CD4-positive, alpha-beta T cell treated with Interleukin-6 for 4 hours (primary cell): ENCODE results near the gene CAPN9.

ENCODE experiments used
- DNase-seq: peaks from one replicate; pipeline ENCODE4 v3.0.0-alpha.2; 2020; ENCODE audit warnings: mixed read lengths

CAPN9 gene

DNA sequence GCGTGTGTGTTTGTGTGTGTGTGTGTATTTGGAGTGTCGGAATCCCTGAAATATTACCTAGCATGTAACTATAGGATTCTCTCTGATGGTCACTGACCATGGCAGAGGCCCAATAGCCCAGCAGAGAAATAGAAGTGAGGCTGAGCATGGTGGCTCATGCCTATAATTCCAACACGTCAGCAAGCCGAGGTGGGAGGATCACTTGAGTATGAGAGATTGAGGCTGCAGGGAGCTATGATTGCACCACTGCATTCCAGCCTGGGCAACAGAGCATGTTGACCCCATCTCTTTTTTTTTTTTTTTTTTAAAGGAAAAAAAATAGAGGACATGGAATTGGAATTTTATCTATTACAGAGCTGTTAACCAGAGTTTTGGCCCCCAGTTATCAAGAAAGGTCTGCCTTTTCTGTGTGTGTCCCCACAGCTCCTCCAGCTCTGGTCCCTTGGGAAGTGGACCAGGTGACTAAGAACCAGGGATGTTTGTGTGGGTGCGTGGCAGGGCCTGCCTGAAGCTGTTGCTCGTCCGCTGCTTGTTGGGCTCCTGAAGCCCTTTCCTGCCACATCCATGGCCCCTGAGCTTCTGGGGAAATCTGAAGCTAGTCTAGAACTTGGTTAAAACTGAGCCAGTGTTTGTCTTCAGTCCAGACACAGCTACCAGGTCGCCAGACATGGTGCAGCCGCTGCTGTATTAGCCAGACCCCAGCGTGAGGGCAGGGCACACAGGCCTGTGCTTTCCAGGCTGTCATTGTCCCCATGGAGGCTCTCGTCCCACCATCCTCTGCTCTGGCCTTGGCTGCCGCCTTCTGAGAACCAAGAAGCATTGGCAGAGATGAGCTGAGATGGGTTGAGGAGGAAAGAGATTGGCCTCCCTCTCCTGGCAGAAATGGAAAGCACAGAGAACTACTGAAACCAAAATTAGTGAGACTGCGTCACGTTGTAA is 25.5 kb downstream of the CAPN9 start:
- no peak for DNase-seq

DNA sequence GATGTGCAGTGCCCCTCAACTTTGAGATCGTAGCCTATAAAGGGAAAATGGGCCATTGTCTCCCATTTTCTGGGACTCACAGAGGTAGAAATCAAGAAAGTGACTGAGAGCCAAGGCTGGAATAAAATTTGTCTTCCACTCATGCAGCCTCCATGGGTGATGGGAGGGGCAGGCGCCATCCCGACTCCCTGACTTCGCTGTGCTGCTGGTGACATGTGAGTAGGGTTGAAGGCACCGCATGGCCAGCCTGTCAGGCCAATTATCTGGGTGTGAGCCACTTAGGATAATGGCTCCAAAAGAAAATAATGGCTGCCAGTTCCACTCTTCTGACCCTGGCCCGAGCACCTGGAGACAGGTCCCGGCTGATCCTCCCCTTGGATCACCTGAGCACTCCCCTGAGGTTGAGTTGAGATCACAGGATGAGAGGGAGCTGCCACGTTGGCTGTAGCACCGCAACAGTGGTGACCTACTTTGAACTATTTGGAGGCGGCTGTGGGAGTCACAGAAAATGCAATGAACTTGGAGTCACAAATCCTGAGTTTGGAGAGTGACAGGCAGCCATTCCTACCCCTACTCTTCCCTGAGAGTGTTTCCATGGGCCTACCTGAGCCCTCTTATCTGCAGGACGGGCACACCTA is 26.3 kb downstream of the CAPN9 start:
- DNase-seq = no peak

DNA sequence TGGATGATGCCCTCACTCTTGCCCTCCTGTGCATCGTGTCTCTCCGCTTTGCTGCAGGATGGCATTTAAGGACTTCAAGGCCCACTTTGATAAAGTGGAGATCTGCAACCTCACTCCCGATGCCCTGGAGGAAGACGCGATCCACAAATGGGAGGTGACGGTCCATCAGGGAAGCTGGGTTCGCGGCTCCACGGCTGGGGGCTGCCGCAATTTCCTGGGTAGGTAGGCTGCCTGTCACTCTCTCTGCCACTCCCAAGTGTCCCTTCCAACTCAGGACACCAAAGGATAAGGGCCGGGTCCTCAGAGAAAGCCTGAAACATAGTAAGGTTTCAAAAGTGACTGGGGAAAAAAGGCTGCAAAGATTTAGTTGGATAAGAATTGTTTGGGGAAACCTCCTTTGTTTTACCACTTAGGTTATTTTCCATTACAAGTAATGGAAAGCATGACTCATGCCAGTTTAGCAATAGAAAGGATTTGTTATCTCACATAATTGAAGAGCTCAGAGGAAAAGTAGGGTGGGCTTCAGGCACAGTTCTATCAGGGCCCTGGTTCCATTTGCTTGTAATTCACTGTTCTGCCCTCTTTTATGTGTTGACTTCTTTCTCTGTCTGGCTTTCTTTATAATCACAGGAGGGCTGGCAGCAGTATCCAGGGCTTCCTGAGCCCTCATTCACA is 31.9 kb downstream of the CAPN9 start:
- DNase-seq = no peak

DNA sequence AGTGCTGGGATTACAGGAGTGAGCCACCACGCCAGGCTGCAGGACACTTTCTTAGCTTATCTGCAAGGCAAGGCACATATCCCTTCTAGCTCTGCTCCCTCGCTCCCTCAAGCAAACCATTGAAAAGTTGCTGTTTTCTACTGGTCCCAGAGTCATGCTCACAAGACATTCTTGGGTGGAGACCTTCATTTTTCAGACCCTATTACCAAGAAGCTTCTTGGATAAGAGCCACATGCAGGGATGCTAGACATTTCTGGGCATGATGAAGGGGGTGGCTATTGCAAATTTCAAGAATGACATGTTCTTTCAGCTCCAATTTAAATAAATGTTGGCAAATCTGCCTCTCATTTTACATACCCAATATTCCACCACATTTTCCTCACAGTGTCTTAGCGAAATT is 33.9 kb downstream of the CAPN9 start:
- no peak for DNase-seq

DNA sequence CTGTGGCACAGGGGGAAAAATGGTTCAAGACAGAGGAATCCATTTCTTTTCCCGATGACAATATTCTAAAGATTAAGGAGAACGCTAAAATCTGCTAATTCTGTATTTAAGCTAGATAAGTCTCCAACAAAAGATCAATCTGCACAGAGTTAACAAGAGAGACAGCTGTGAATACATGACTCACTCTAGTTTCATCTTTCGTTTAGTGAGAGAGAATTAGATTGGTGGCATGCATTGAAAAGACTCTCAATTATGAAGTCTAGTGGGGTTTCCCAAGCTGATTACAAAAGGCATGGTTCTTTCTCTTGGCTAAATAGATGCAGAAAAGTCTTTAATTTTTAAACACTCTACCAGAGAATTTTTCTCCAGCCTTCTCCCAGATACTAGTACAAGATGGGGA is 34.4 kb downstream of the CAPN9 start:
- DNase-seq = no peak

DNA sequence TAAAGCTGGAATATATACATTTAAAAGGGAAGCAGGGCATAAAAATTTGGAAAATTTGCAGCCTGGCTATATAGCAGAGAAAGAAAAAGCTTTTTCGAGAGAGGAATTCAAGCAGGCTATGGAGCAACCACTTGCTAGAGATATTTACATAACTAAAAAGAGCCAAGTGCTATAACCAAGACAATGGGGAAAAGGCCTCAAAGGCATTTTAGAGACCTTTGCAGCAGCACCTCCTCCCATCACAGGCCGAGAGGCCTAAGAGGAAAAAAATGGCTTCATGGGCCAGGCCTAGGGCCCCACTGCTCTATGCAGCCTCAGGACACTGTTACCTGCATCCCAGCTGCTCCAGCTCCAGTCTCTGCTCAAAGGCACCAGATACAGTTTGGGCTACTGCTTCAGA is 37.0 kb downstream of the CAPN9 start:
- DNase-seq = no peak

DNA sequence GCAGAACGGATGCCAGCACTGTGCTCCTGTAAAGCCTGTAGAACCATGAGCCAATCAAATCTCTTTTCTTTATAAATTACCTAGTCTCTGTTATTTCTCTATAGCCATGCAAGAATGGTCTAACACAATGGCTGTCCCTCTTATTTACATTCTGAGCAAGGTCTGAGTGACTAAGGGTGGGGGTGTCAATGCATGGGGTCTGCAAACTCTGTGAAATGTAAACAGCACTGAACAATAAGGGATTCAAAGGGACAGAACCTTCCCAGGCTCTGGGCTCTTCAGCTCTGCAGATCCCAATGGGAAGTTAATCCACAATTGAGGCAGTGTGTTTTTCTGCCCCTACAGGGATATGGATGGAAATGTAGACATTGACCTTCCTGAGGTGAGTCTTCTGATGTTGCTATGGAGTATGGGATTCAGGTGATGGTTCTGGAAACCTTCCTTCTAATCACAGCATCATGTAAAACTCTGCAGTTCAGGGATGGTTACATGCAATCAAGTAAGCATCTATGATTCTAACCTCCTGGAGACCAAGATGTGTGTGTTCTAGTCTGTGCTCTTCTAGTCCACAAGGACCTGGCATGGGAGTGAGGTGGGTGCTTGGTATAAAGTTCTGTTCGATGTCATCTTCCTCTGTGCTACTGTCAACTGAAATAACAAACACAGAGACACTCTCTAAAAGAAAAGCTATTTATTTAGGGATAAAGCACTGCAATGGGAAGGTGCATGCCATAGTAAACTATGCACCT is 38.6 kb downstream of the CAPN9 start:
- no peak for DNase-seq

DNA sequence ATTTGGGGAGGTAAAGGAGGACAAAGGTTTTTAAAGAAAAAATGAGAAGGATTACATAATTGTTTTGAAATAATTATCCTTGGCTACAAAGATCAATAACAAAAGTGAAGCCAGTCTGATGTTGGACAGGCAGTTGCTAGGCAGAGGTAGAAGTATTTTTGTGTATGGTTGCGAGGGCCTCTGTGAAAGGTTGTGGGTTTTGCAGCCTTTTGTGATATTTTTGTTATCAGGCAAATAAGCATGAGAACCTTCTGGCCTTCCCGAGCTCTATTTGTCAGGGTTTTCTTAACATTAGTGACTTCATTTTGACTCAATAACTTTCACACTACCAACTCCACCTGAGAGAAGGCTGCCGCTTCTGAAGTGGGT is 39.2 kb downstream of the CAPN9 start:
- DNase-seq = no peak

DNA sequence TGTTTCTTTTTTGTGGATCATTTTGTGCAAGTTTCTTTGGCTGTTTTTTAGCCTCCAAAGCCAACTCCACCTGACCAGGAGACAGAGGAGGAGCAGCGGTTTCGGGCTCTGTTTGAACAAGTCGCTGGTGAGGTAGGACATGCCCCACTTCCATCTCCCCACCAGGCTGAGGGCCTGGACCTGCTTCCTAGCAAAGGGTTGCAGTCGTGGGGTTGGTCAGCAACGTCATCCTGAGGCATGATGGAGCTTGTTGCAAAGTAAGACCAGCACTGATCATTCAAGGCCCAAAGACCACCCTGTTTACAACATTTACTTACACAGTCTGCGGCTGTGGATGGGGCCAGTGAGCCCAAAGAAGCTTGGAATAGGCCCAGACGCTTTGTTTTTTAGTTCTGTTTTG is 40.3 kb downstream of the CAPN9 start:
- DNase-seq = no peak

DNA sequence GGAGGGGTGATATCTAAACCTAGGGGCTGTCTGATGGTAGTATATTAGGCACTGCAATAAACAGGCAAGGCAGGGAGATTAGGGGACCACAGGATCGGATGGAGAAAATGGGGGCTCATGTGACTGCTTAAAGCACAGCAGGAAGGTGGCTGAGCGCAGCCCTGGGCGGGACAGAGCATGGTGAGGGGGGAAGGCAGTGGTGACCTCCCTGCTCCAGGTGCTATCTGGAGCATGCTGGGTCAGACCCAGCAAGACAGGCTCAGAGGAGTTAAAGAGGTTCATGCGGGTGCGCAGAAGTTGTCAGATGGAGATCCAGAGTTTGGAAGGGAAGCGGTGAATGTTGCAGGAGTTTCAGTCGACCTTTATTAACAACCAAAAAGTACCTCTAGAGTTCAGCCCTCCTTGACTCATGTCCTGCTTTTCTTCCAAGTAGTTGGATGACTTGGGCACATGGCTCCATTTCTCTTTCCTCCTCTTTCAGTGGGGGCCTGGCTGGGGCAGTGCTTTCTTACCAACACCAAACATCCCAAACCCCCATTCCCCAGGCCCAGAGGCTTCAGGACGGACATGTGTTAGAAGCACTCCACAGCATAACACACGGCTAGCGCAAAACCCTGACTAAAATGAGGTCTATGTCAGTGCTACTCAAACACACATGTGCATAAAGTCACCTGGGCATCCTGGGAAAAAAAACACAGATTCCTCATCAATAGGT is 41.5 kb downstream of the CAPN9 start:
- no peak for DNase-seq

DNA sequence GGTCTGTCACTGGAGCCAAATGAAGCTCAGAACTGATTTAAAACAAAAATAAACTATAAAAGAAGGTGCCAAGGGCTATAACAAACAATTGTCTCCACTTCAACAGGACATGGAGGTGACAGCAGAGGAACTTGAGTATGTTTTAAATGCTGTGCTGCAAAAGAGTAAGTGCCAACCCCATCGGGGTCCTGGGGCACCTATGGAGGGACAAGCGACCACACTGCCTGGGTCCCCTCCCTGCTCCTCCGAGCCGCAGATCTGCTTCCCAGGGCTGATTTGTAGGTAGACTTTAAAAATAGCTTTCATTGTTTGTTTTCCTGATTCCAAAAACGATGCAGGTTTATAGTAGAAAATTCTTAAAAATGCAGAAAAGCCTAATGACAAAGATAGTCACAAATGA is 42.8 kb downstream of the CAPN9 start:
- DNase-seq = no peak

DNA sequence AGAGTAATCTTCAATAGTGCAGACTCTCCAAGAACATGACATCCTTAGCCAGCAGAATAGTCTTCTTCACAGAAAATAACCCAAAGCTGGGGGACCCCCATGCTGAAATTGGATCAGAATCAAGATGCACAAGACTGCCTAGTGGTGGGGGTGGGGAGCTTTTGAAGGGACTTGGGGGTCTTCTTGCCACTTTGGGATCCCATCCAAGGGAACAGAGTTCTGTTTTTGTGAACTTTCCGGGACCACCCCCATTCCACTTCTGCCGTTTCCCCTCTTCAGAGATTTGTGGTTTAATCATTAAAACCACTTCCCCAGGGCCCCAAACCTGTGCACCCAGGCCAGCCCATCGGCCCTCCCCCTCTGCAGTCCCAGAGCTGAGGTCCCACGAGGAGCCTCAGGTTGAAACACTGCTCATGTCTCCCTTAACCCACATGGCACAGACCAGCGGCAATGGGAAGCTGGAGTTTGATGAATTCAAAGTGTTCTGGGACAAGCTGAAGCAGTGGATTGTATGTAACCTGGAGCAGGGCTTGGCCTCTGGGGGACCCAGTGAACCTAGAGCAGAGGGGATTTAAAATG is 44.9 kb downstream of the CAPN9 start:
- no peak for DNase-seq

DNA sequence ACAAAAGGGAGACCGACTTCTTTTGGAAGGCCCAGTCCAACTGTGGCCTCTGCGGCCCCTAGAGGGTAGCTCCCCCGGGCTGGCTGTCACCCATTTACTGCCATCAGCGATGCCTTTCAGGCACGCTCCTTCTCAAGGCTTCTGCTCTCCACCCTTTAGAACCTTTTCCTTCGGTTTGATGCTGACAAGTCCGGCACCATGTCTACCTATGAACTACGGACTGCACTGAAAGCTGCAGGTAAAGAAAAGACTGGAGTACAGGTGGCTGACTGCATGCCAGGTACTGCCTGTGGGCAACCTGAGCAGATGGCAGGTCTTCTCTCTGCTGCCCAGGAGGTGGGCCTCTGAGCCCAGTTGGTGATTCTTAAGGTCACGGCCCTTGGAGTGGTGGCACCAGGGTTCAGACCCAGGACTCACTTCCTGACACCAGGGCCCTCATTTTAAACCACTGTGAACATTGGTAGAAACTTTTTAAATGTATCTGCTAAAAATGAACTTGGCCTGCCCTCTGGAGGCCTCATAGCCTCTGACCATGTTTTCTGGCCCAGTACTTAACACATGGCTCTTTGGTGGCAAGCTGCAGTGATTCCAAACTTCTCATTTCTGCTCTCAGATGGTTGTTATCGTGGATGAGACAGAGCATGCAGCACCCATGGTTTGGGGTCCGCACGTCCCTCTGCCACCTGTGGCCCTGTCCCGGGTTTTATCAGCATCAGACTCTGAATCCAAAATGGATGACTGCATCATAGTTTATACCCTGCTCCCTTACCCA is 45.7 kb downstream of the CAPN9 start:
- DNase-seq = no peak

DNA sequence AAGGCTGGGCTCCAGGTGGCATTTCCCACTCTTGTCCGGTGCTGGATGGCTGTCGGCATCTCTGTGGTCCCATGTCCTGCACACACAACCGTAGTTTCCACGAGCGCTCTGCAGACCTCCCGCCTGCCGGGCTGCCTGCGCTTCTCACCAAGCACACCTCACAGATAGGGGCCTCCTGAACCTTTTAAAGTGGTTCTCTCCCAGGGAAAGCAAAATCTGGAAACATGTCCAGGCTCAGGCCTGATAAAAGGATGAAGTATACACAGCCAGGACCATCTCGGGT is 46.2 kb downstream of the CAPN9 start:
- DNase-seq = no peak

DNA sequence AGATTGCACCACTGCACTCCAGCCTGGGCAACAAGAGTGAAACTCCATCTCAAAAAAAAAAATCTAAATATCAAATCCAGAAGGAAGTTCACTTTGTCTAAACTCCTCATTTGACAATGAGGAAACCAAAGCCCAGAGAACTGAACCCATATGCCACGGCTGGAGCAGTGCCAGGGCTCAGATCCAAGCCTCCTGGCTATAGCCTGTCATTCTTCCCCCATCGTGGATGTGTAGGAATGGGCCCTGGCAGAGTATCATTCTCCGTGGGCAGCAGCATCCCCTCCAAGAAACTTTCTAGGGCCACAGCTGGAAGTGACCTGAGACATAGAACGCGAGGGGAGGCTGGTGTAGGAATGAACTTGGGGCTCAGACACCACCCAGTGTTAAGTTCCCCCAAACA is 47.2 kb downstream of the CAPN9 start:
- no peak for DNase-seq

DNA sequence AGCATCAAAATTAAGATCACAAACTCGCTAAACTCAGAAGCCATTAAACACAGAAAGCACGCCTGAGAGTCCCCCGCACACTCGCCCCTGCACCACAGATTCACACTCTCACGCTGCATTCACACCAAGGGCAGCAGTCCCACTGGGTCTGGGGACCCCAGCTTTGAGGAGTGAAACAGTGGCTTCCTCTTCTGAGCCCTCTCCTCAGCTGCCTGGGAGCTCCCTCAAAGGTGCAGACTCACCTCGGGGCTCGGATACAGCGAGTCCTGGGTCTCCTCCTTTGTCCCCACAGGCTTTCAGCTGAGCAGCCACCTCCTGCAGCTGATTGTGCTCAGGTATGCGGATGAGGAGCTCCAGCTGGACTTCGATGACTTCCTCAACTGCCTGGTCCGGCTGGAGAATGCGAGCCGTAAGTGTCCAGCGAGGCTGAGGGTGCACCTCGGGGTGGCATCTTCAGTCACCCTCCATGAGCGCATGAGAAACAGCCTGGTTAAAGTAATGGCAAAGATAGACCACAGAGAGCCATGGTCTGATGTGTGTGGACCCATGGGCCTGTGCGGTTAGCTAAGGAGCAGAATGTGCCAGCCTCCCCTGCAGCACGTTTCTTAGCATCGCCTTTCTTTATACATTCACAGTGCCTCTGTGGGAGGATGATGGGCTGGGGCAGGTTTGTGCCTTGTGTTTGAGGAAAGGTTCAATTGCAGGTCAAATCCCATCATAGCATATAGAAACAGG is 47.9 kb downstream of the CAPN9 start:
- no peak for DNase-seq

DNA sequence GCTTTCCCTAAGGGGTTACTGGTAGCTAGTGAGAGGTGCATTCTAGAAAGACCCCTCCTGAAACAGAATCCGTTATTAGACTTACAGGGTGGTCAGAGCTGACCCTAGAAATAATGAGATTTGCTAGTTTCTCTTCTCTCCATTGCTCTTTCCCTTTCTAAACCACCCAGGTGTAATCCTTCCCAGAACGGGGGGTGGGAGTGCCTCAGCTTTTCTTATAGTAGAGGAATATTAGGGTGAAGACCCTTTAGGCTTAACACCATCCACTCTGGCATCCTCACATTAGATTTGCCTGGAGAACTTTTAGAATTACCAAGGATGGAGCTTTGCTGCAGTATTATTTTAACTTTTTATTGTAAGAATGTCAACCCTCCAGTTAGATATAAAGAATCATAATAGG is 49.4 kb downstream of the CAPN9 start:
- no peak for DNase-seq

DNA sequence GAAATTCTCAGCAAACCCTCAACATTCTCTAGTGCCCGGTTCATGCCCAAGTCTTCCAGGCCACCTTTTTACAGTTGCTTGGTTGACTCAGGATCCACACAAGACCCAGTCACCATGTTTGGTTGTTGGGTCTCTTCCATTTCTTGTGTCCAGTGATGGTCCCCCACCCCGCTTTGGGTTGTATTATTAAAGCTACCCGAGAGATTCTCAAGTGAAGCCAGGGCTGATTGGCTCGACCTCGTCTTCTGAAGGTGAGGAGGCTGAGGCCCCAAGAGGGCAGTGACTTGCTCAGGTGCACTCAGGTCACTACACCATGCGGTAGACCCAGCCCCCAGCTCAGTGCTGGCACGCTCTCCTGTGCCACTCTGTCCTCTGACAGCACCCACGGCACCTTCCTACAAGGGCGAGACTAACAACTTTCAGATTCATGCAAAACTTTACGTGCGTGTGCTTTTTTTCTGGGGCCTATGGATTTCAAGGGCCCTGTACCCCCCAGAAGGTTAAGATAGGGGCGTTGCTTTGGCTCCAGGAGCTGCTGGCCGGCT is 50.3 kb downstream of the CAPN9 start:
- no peak for DNase-seq

DNA sequence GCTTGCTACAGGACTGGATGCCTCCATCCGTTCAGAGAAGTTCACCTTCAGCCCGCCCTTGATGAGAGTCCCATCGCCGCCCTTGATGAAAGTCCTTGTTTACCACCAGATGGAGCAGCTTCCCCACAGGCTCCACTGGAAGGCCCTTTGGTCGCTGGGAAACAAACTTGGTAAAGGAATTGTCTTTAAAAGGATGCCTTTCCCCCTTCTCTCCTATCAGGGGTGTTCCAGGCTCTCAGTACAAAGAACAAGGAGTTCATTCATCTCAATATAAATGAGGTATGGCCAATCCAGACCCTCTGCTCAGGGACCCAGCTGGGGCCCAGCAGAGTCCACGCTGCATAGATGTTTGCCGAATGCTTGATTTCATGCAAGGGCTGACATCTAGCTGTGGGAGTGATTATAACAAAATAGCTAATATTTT is 50.8 kb downstream of the CAPN9 start:
- DNase-seq = peak; percentile 2

DNA sequence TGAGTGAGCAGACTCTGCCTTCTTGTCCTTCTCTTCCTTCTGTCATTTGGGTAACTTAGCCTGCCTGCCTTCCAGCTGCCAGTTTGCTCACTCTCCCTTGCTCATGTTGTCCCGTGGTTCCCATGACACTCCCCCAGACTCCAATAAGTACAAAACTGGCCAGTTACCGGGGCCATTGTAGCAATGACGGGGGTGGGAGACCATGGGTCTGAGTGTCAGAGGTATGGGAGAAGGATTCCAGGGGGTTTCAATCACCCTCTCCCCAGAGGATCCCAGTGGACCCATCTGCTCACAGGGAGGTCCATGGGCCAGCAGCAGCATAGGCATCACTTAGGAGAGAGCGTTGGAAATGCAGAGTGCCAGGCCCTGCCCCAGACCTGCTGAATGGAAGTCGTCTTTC is 51.3 kb downstream of the CAPN9 start:
- DNase-seq = no peak
